ENCODE results near the gene ELMO1. TPM values are rescaled to one million over a fixed set of nuclear protein-coding genes. Genes with fewer than 3 reads are reported as not detected.

The ELMO1 gene
- total and polyA plus RNA-seq, 2 experiments from 2014 or later: 6.5 to 24.9 TPM

DNA sequence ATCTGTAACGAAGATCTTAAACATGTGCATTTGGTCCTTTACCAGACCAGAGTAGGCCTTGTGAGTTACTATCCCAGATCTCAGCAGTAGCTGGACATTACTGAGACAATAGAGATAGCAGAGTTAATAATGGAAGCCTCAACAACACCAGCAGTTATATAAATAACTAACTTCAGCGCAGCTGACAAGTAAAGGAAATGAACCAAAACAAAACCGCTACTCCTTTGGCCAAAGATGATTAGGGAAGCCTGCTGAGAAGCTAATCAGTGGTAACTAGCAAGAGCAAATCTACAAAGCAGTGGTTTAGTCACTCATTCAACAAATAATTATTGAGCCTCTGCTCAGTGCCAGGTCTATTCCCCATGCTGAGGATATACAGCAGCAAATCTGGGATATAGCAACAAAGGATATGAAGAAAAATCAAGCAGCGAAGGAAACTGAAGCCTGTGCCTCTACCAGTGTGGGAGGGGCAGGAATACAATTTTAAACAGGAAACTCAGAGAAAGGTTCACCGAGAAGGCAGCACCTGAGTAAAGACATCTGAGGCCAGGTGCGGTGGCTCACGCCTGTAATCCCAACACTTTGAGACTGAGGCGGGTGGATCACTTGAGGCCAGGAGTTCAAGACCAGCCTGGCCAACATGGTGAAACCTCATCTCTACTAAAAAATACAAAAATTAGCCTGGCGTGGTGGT, 103.6 kb downstream of the ELMO1 start:
- no peak for DNase-seq (ENCODE audit: low spot score)

DNA sequence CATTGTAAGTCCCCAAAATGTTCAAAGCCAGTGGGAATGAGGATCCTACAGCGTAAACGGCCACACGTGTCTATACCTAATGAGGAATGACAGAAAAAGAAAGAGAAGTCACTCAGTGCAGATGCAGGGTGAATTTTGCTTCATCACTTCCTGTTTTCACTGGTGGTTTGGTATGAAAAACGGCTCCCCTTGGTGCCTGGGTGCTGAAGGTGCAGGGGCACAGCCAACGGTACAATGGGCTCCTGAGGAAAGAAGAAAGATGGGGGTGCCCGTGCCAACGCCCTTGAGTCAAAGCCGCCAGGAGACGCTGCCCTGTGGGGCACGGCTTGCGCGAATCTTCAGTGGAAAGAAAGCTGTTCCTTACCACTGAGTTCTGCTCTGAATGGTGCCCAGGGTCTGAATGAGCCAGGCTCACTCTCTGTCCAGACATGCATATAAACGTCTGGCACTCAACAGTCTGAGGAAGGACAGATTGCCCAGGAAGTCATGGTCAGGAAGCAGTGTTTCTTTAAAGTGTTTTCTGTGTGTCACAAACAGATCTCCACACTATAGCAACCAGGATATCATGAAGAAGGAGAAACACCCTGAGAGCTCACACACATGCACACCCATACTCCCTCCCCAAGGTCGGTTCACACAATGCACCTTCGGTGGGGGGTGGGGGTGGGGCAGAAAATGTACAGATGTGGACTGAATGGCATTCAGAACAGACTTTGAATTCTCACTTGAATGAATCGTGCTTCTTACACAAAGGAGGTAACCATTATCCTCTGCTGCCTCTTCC, 105.8 kb downstream of the ELMO1 start:
- Histone ChIP-seq H3K79me2 (replicated peaks; ENCODE audit: insufficient read depth) (no peaks in the 10 kb centered on the region), H4K20me1 (replicated peaks; ENCODE audit: insufficient read depth) (no peaks in the 10 kb centered on the region; the same call in 1 of the 2 replicates), H3F3A (replicated peaks; ENCODE audit: low read depth) (no peaks in the 10 kb centered on the region), H2AFZ (no peak overlapping the region), H3K36me3 (ENCODE audit: insufficient read depth) (no peaks in the 10 kb centered on the region), H3K9me2 (ENCODE audit: insufficient read depth) (0 out of 2 replicates have a peak, but pooled peaks cover 3% of the 10 kb centered on the region), H3K4me1 (ENCODE audit: insufficient read depth) (no peaks in the 10 kb centered on the region), H3K4me2 (no peak overlapping the region), H3K27ac (ENCODE audit: low read depth) (no peak overlapping the region), H3K4me3 (no peak overlapping the region), H3K27me3 (ENCODE audit: insufficient read depth) (no peaks in the 10 kb centered on the region)
- DNase-seq (ENCODE audit: low spot score): no peak
- peaks cover 3% of the 10 kb centered on the region; the same call in 1 of the 3 replicates for H3K36me3 Mint-ChIP-seq (ENCODE audit: low read depth)
- ATAC-seq: no peak
- no peak overlapping the region for H3K4me3 Mint-ChIP-seq
- peaks cover 3% of the 10 kb centered on the region for H3K27me3 Mint-ChIP-seq (ENCODE audit: insufficient read depth, low read depth, poor library complexity)
- peaks cover 21% of the 10 kb centered on the region for H3K4me1 Mint-ChIP-seq
- H3K27ac Mint-ChIP-seq: peak overlapping the region; percentile 89
- H3K9me3 Mint-ChIP-seq: no peaks in the 10 kb centered on the region
- TF ChIP-seq JUNB (IDR thresholded peaks at IDR 0.05; ENCODE audit: unreplicated experiment) (no peak), ZNF331 (CRISPR knock-in tag; IDR thresholded peaks at IDR 0.05; ENCODE audit: low read depth) (no peak), ZNF114 (CRISPR knock-in tag; IDR thresholded peaks at IDR 0.05) (no peak), ETS1 (IDR thresholded peaks at IDR 0.05) (no peak), CREB1 (CRISPR knock-in tag; IDR thresholded peaks at IDR 0.05; ENCODE audit: low read depth) (no peak), EZH2 (IDR thresholded peaks at IDR 0.05; ENCODE audit: low read depth, unreplicated experiment) (no peak), POLR2AphosphoS5 (IDR thresholded peaks at IDR 0.05; ENCODE audit: low read depth) (no peak), STAT1 (IDR thresholded peaks at IDR 0.05; ENCODE audit: unreplicated experiment) (no peak)
- TF ChIP-seq, protein P1, sequence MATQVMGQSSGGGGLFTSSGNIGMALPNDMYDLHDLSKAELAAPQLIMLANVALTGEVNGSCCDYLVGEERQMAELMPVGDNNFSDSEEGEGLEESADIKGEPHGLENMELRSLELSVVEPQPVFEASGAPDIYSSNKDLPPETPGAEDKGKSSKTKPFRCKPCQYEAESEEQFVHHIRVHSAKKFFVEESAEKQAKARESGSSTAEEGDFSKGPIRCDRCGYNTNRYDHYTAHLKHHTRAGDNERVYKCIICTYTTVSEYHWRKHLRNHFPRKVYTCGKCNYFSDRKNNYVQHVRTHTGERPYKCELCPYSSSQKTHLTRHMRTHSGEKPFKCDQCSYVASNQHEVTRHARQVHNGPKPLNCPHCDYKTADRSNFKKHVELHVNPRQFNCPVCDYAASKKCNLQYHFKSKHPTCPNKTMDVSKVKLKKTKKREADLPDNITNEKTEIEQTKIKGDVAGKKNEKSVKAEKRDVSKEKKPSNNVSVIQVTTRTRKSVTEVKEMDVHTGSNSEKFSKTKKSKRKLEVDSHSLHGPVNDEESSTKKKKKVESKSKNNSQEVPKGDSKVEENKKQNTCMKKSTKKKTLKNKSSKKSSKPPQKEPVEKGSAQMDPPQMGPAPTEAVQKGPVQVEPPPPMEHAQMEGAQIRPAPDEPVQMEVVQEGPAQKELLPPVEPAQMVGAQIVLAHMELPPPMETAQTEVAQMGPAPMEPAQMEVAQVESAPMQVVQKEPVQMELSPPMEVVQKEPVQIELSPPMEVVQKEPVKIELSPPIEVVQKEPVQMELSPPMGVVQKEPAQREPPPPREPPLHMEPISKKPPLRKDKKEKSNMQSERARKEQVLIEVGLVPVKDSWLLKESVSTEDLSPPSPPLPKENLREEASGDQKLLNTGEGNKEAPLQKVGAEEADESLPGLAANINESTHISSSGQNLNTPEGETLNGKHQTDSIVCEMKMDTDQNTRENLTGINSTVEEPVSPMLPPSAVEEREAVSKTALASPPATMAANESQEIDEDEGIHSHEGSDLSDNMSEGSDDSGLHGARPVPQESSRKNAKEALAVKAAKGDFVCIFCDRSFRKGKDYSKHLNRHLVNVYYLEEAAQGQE (IDR thresholded peaks at IDR 0.05; ENCODE audit: unreplicated experiment): no peak

More for the DNA sequence above, 103.6 kb downstream of the ELMO1 start:
- H3K4me3 Mint-ChIP-seq: no peak overlapping the region
- peaks cover 3% of the 10 kb centered on the region for H3K27me3 Mint-ChIP-seq (ENCODE audit: insufficient read depth, low read depth, poor library complexity)
- peak overlapping the region; percentile 61 for H3K27ac Mint-ChIP-seq
- H2AFZ ChIP-seq: no peak overlapping the region
- TF ChIP-seq, protein P2, sequence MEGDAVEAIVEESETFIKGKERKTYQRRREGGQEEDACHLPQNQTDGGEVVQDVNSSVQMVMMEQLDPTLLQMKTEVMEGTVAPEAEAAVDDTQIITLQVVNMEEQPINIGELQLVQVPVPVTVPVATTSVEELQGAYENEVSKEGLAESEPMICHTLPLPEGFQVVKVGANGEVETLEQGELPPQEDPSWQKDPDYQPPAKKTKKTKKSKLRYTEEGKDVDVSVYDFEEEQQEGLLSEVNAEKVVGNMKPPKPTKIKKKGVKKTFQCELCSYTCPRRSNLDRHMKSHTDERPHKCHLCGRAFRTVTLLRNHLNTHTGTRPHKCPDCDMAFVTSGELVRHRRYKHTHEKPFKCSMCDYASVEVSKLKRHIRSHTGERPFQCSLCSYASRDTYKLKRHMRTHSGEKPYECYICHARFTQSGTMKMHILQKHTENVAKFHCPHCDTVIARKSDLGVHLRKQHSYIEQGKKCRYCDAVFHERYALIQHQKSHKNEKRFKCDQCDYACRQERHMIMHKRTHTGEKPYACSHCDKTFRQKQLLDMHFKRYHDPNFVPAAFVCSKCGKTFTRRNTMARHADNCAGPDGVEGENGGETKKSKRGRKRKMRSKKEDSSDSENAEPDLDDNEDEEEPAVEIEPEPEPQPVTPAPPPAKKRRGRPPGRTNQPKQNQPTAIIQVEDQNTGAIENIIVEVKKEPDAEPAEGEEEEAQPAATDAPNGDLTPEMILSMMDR (conservative IDR thresholded peaks at IDR 0.05; ENCODE audit: low read depth in 2 of 2): no peak
- TF ChIP-seq POLR2AphosphoS5 (IDR thresholded peaks at IDR 0.05; ENCODE audit: low read depth): no peak
- no peak for TF ChIP-seq STAT1 (IDR thresholded peaks at IDR 0.05; ENCODE audit: unreplicated experiment)
- TF ChIP-seq ZNF114 (CRISPR knock-in tag; IDR thresholded peaks at IDR 0.05): no peak
- no peak for TF ChIP-seq EZH2 (IDR thresholded peaks at IDR 0.05; ENCODE audit: low read depth, unreplicated experiment)
- TF ChIP-seq EZH2phosphoT487 (IDR thresholded peaks at IDR 0.05; ENCODE audit: unreplicated experiment): no peak
- TF ChIP-seq NANOG (IDR thresholded peaks at IDR 0.05; ENCODE audit: borderline replicate concordance): no peak
- 0 out of 2 replicates have a peak, but pooled peaks cover 6% of the 10 kb centered on the region for H3K9me2 ChIP-seq (ENCODE audit: insufficient read depth)
- H3K27ac ChIP-seq (ENCODE audit: low read depth): no peak overlapping the region
- H3K4me1 Mint-ChIP-seq: peaks cover 21% of the 10 kb centered on the region
- no peaks in the 10 kb centered on the region for H3K9me3 Mint-ChIP-seq
- no peaks in the 10 kb centered on the region for H3K79me2 ChIP-seq (replicated peaks; ENCODE audit: insufficient read depth)
- H3K4me2 ChIP-seq: no peak overlapping the region
- no peaks in the 10 kb centered on the region for H4K20me1 ChIP-seq (replicated peaks; ENCODE audit: insufficient read depth)
- no peaks in the 10 kb centered on the region for H3K36me3 Mint-ChIP-seq (ENCODE audit: low read depth)
- no peak for ATAC-seq
- H3K4me3 ChIP-seq: no peak overlapping the region
- H3K4me1 ChIP-seq (ENCODE audit: insufficient read depth): no peaks in the 10 kb centered on the region
- H3K36me3 ChIP-seq (ENCODE audit: insufficient read depth): no peaks in the 10 kb centered on the region
- no peaks in the 10 kb centered on the region for H3F3A ChIP-seq (replicated peaks; ENCODE audit: low read depth)
- no peaks in the 10 kb centered on the region for H3K27me3 ChIP-seq (ENCODE audit: insufficient read depth)

Measured in GM23338 (cell line).